ENCODE results near the gene COX5B.

GRCh38 chr2:97663626-97663961 lies 17.7 kb downstream of the COX5B start:
- TF ChIP-seq CTCF (IDR thresholded peaks at IDR 0.05; ENCODE audit: low read length) (no peak), EZH2 (IDR thresholded peaks at IDR 0.05; ENCODE audit: borderline replicate concordance, low read length) (no peak)
